PC-3 (cell line): Measurements from ENCODE around the gene CCDC171.

ENCODE experiments used
- EZH2 ChIP-seq: fragments of 300-600 bp; sonication (generic); IDR thresholded peaks from one replicate; pipeline ENCODE4 v1.6.1; 2017; ENCODE audit warnings: antibody characterized with exemption, mild to moderate bottlenecking, low read length; ENCODE audit not compliant: unreplicated experiment
- TF ChIP-seq, protein P1 (sequence below): fragments of 300-600 bp; sonication (generic); conservative IDR thresholded peaks from 2 replicates; pipeline ENCODE4 v1.5.1; 2017; ENCODE audit warnings: antibody characterized with exemption, low read depth, mild to moderate bottlenecking, low read length

GRCh38 chr9:15909297-15909696 lies 356.5 kb downstream of the CCDC171 start:
- TF ChIP-seq, protein P1, sequence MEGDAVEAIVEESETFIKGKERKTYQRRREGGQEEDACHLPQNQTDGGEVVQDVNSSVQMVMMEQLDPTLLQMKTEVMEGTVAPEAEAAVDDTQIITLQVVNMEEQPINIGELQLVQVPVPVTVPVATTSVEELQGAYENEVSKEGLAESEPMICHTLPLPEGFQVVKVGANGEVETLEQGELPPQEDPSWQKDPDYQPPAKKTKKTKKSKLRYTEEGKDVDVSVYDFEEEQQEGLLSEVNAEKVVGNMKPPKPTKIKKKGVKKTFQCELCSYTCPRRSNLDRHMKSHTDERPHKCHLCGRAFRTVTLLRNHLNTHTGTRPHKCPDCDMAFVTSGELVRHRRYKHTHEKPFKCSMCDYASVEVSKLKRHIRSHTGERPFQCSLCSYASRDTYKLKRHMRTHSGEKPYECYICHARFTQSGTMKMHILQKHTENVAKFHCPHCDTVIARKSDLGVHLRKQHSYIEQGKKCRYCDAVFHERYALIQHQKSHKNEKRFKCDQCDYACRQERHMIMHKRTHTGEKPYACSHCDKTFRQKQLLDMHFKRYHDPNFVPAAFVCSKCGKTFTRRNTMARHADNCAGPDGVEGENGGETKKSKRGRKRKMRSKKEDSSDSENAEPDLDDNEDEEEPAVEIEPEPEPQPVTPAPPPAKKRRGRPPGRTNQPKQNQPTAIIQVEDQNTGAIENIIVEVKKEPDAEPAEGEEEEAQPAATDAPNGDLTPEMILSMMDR = no peak
- no peak for TF ChIP-seq EZH2
